Fibroblast of the conjunctiva (primary cell): ENCODE results near the gene EIF2A.
"Not testable (repeated sequence)": the region's sequence is repeated elsewhere in the genome, so short reads cannot be mapped to it uniquely, and the experiment has no call there.

Experiments used
- DNase-seq: peaks from one replicate; pipeline ENCODE4 v3.0.0-alpha.2; 2010; ENCODE audit warnings: low read depth

EIF2A gene

DNA sequence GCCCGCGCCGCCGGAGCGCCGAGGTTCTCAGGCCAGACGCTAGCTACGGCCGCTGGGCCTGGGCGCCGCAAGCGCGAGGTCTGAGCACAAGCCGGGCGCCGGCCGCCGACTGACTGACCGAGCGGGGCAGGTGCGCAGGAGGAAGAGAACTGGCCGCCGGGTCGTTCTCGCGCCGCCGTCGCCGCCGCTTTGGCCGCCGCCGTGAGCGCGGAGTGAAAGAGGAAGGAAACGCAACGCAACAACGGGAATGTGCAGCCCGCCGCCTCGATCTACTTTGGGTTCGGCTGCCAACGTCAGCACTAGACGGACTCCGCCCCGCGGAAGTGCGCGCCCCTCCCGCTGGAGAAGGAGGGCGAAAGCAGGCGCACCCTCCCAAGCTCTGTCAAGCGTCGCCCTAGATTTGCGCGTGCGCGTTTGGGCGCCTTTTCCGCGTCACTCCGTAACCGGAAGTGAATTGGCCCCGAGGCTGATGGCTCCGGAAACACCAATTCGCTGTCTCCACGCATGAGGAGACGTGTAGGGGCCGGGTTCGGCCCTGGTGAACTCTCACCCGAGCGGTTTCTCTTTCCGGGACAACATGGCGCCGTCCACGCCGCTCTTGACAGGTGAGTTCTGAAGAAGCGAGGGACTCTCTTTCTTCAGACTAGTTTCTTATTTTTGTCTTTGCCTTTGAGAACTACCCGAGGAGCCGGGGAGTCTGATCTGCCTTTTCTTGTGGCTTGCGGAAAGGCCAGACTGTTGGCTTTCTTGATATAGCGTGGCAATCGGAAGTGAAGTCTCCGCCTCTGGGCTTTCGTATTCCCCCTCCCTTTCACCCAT, at the start of gene EIF2A, which contains the start of gene SERP1:
EIF2A (plus strand) TSS at position 562 of the 819 bp plus-strand sequence; CDS start at position 578, 16 bp downstream.
SERP1 (minus strand) TSS at position 271 of the 819 bp plus-strand sequence. CDS start 361 bp downstream, outside the sequence.
- DNase-seq, result peak; percentile 98

GRCh38 chr3:150497956-150498355, 48.6 kb upstream of the EIF2A start:
- DNase-seq, result no peak

GRCh38 chr3:150500960-150501359, 45.6 kb upstream of the EIF2A start:
- not testable (repeated sequence) for DNase-seq

- no peak for DNase-seq
Observed at GRCh38 chr3:150503402-150504099, 43.0 kb upstream of the EIF2A start.

DNA sequence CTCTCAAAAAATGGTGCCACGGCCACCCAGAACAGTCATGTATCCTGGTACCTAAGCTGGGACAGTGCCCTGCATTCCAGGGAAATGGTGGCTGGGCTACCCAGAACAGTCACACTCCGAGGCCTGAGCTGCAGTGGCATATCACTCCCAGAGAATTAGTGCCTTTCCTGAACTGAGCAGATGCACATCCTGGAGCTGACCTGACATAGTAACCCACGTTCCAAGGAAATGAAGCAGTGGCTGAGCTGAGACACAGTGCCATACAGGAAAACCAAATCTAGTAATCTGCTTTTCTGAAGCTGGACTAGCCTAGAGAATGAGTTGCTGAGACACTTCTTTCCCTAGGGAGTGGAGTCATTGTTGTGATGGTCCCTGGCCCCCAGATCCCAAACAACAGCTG, 42.1 kb upstream of the EIF2A start:
- DNase-seq, result no peak

DNA sequence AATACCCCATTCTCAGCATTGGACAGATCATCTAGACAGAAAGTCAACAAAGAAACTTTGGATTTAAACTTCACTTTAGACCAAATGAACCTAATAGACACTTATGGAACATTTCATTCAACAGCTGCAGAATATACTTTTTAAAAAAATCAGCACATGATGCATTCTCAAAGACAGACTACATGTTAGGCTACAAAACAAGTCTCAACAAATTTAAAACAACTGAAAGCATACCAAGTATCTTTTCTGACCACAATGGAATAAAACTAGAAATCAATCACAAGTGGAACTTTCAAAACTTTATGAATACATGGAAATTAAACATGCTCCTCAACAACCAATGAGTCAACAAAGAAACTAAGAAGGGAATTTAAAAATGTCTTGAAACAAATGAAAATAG, 38.2 kb upstream of the EIF2A start:
- no peak for DNase-seq

GRCh38 chr3:150509780-150510179, 36.8 kb upstream of the EIF2A start:
- DNase-seq, result no peak

- DNase-seq, result no peak
Observed at GRCh38 chr3:150511122-150511821, 35.3 kb upstream of the EIF2A start.

GRCh38 chr3:150515210-150515609, 31.4 kb upstream of the EIF2A start:
- DNase-seq, result no peak

DNA sequence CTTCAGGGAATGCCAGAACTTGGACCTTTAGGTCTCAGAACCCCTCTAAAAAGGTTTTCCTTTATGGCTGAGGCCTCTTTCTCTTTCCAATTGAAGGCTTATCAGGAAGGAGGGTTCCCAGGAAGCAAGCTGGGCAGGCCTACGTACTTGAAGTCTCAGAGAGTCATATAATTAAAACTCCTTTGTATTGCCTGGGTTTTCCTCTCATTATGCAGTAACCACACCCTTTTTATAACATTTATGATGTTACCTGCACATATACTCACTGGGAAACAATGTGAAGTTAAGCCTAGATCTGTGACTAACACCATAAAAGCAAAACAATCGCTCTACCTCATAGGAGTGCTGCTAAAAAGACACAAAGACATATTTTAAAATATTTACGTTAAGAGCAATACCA, 27.6 kb upstream of the EIF2A start:
- no peak for DNase-seq

GRCh38 chr3:150520408-150520807, 26.2 kb upstream of the EIF2A start:
- no peak for DNase-seq

- DNase-seq, result no peak
Observed at GRCh38 chr3:150521463-150521862, 25.1 kb upstream of the EIF2A start.

DNA sequence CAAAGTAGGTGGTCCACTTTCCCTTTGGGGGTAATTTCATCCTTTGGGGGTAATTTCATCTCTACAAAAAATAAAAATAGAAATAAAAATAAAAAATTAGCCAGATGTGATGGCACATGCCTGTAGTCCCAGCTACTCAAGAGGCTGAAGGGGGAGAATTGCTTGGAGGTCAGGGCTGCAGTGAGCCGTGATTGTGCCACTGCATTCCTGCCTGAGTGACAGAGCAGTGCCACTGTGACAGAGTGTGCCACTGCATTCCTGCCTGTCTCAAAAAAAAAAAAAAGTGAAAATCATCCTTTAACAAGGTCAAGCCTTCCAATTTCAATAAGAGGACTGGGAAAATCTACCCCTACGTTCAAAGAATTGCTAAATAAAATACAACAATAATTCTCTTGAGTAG, 23.0 kb upstream of the EIF2A start:
- no peak for DNase-seq

GRCh38 chr3:150527464-150528255, 18.9 kb upstream of the EIF2A start:
- DNase-seq, result no peak

GRCh38 chr3:150528354-150528797, 18.2 kb upstream of the EIF2A start:
- DNase-seq, result no peak

DNA sequence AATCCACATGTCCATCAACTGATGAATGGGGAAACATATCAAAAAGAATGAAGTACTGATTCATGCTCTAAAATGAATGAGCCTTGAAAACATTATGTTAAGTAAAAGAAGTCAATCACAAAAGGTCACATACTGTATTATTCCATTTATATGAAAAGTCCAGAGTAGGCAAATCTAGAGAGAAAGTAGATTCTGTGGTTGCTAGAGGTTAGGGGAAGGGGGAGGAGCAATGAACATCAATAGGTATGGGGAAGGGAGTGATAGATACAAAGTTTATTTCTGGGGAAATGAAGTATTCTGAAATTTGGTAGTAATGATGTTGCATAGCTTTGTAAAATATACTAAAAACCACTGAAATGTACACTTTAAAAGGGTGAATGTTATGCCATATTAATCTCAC, 14.8 kb upstream of the EIF2A start:
- DNase-seq, result no peak

GRCh38 chr3:150535204-150535603, 11.4 kb upstream of the EIF2A start:
- DNase-seq, result no peak

DNA sequence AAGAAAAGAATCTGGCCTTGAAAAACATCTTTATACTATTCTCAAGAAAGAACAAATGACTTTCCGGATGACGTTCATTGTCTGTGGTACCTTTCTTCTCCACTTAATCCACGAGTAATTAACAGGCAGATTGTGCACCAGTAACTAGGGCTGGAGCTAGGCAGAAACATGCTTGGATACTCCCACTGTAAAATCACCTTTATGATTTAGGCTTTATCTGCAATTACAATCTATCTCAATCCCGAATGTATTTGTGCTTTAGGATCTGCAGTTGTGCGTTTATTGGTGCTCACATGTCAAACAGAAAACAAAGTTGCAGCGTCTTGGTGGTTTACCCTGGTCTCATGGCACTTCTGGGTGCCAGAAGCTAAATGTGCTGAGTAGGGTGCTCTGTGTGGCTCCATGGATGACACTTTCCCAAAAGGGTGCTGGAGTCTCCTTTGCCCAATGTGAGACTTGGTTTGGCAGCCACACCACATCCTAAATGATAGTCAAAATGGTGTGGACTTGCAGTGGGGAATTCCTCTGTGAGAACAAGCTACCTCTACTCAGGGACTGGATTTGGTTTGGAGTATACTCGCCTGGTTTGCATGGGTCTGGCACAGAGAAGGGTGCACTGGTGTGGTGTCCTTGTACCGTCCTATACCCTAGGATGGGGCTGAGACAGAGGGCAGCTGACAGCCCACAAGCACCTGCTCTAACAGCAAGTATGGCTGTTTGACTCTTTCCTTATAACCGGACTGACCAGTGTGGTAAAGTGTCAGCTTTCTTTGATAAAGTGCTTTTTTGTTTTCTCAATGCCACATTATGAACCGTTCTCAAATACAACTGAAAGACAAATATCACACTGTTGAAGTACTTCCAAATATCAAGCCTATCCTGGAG, 8.0 kb upstream of the EIF2A start:
- DNase-seq, result no peak

DNA sequence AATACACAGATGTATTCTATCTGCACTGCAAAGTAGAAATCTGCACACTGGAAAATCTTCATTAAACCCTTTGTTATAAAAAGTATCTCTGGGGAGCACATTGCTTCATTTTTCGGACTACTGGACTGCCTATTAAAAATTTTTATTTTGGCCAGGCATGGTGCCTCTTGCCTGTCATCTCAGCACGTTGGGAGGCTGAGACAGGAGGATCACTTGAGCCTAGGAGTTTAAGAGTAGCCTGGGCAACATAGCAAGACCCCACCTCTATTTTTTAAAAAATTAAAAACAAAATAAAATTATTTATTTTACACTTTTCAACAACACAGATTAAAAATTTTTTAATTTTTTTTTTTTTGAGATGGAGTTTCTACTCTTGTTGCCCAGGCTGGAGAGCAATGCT, 6.3 kb upstream of the EIF2A start:
- DNase-seq, result no peak

DNA sequence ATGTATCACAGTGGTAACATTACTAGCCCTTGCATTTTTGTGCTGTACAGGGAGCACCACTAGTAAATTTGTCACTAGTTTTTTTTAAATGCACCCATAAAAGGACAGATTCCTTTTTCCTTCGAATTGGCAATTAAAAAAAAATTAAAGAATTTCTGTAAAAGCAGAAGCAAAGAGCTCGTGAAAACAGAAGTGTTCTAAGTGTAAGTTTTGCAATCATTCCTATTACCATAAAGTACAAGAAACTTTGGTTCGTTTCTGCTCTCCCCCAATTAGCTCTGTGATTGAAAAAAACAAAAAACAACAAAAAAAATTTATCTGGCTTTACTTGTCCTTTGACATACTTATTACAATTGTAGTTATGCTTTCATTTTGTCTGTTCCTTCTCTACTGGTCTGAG, 5.6 kb upstream of the EIF2A start:
- no peak for DNase-seq

DNA sequence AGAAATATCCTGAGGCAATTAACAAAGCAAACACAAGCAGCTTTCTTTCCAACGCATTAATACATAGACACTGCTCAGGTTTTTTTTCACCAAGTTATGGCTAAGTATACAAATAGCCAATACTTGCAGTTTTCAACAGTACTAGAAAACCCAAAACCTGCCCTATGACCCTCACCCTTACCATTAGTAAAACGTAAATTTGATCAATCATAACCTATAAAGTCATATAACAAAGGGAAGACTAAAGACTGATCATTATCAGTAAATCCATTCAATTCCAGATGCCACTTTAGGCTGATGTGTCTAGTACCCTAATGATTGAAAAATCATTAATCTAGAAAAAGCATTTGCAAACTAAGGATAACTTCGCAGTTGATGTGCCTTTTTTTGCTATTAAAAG, 3.5 kb upstream of the EIF2A start:
- no peak for DNase-seq
